ENCODE data around the gene HIPK2. TPM values are rescaled to one million over a fixed set of nuclear protein-coding genes. Genes with fewer than 3 reads are reported as not detected.

Gene HIPK2
- total and polyA plus RNA-seq, 10 of the 15 experiments (the other 5 are each of a cell fraction or from before 2014, with no cell fraction given), result 1.7 to 39.0 (median 9.4) TPM

DNA sequence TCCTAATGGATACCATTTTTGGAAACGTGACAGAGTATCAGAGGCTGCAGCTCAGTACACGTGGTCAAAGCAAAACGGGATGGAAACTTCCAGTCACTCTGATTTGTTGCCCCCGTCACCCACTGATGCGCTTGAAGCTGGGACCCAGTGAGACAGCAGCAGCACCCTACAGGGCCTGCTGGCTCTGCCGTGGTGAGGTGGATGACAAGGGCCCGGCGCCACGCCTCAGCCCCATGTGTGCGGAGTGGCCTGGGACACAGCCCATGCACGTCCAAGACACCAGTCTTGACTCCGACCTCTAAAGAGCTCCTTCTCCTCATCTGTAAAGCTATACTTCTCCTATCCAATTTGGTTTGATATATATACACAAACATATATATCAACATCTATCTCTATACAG is 215.3 kb downstream of the HIPK2 start (continued):
- TF ChIP-seq, protein P1, sequence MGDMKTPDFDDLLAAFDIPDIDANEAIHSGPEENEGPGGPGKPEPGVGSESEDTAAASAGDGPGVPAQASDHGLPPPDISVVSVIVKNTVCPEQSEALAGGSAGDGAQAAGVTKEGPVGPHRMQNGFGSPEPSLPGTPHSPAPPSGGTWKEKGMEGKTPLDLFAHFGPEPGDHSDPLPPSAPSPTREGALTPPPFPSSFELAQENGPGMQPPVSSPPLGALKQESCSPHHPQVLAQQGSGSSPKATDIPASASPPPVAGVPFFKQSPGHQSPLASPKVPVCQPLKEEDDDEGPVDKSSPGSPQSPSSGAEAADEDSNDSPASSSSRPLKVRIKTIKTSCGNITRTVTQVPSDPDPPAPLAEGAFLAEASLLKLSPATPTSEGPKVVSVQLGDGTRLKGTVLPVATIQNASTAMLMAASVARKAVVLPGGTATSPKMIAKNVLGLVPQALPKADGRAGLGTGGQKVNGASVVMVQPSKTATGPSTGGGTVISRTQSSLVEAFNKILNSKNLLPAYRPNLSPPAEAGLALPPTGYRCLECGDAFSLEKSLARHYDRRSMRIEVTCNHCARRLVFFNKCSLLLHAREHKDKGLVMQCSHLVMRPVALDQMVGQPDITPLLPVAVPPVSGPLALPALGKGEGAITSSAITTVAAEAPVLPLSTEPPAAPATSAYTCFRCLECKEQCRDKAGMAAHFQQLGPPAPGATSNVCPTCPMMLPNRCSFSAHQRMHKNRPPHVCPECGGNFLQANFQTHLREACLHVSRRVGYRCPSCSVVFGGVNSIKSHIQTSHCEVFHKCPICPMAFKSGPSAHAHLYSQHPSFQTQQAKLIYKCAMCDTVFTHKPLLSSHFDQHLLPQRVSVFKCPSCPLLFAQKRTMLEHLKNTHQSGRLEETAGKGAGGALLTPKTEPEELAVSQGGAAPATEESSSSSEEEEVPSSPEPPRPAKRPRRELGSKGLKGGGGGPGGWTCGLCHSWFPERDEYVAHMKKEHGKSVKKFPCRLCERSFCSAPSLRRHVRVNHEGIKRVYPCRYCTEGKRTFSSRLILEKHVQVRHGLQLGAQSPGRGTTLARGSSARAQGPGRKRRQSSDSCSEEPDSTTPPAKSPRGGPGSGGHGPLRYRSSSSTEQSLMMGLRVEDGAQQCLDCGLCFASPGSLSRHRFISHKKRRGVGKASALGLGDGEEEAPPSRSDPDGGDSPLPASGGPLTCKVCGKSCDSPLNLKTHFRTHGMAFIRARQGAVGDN (IDR thresholded peaks at IDR 0.05), result no peak

DNA sequence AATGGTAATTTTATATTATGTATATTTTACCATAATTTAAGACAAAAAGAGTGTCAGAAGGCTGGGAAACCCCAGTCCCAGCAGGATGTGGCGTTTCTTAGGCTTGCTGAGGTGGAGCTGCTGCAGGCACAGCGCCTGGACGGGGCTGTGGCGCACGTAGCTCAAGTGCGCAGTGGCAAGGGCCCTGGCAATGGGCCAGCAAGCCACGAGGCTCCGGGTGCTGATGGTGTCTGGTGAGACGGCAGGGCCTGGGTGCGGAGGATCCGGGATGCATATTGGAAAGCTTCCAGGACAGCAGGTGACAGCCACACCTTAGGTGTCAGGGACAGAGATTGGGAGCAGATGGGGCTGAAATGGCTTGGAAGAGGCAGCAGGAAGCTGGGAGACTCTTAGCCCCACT is 217.1 kb downstream of the HIPK2 start:
- no peak overlapping the region for H3K9ac ChIP-seq (ENCODE audit: control insufficient read depth, insufficient read depth, low read length)
- CTCF ChIA-PET, result no interaction called here
- no peak overlapping the region for H3K27ac ChIP-seq (ENCODE audit: control insufficient read depth, insufficient read depth)
- no peak overlapping the region for H3K4me2 ChIP-seq (ENCODE audit: control insufficient read depth, insufficient read depth)
- no peaks in the 10 kb centered on the region for H3K4me1 ChIP-seq (ENCODE audit: control insufficient read depth, insufficient read depth, low read length)
- POLR2A ChIA-PET, result no interaction called here
- H3K79me2 ChIP-seq (ENCODE audit: control insufficient read depth, insufficient read depth, low read length), result no peaks in the 10 kb centered on the region
- ATAC-seq (no peak), DNase-seq (ENCODE audit: low read depth, low spot score) (no peak), FAIRE-seq (no peak)
- no peaks in the 10 kb centered on the region for H4K20me1 ChIP-seq (ENCODE audit: control insufficient read depth, insufficient read depth)
- TF ChIP-seq POLR2A (IDR thresholded peaks at IDR 0.05; ENCODE audit: low read depth, low read length) (0 out of 2 replicates have a peak, but pooled peaks have one; percentile 37), MTA2 (IDR thresholded peaks at IDR 0.05; ENCODE audit: low read depth) (no peak)
- no peaks in the 10 kb centered on the region for H3K27me3 ChIP-seq (replicated peaks in 1 of 2; ENCODE audit: control insufficient read depth in 2 of 2, insufficient read depth in 2 of 2, low read length in 1 of 2)
- H3K4me3 ChIP-seq, result no peak overlapping the region
- RAD21 ChIA-PET (ENCODE audit: unreplicated experiment), result no interaction called here
- SMC1A ChIA-PET (ENCODE audit: uncharacterized antibody, unreplicated experiment), result no interaction called here
- 93% methylated on average over 11 of the region's 11 CpGs for WGBS (ENCODE audit: insufficient coverage, insufficient replicate concordance, low lambda C conversion rate, missing lambda C conversion rate)
- no TSS peak for BruUV-seq (replicated peaks)
- H2AFZ ChIP-seq (ENCODE audit: control insufficient read depth, low read depth, low read length), result no peak overlapping the region
- in situ Hi-C loops (cut with MboI), result no loop called here
- no peaks in the 10 kb centered on the region for H3K36me3 ChIP-seq (ENCODE audit: control insufficient read depth in 2 of 2, insufficient read depth in 2 of 2, low read length in 1 of 2)
- intact Hi-C loops (cut with micrococcal nuclease; ENCODE audit: unreplicated experiment), result no loop called here
- H3K9me3 ChIP-seq (replicated peaks; ENCODE audit: control insufficient read depth, insufficient read depth, low read length), result no peaks in the 10 kb centered on the region; the same call in 2 of the 3 replicates

Measured in GM12878 (cell line).